IMR-90 (cell line): ENCODE data around the gene CA5B. TPM values are rescaled to one million over a fixed set of nuclear protein-coding genes. Genes with fewer than 3 reads are reported as not detected.

Experiments used
- ATAC-seq: fragments of 200-7000 bp; cut with Tn5 transposase; 2 replicates; pipeline ENCODE4 v1.9.1; 2020; ENCODE audit warnings: low read depth, mild to moderate bottlenecking, moderate library complexity
- BruUV-seq: library from RNA; stranded (reverse); fragments of 400-500 nt; replicated peaks from 2 replicates; lab custom pipeline; 2021; lab: Mats Ljungman, UMichigan
- CTCF ChIA-PET: fragments of 300-600 bp; formaldehyde crosslinking; extraction: SDS; loops from one replicate; lab custom pipeline; 2021; ENCODE audit warnings: antibody characterized with exemption; lab: Yijun Ruan, JAX
- POLR2A ChIA-PET: fragments of 300-600 bp; sonication (Branson Sonifier 250); formaldehyde crosslinking; loops from one replicate; lab custom pipeline; 2022; ENCODE audit warnings: antibody characterized with exemption; ENCODE audit not compliant: unreplicated experiment; lab: Charles Lee
- DNase-seq: peaks from one replicate; pipeline ENCODE4 v3.0.0; 2013
- H2AFZ ChIP-seq: replicated peaks from 2 replicates; pipeline ENCODE3; 2013; ENCODE audit warnings: low read length, mild to moderate bottlenecking; ENCODE audit not compliant: poor library complexity
- H2AK5ac ChIP-seq: 2 replicates; pipeline ENCODE4 v1.6.1; 2013; ENCODE audit warnings: low read depth, low read length, inconsistent platforms
- H2AK9ac ChIP-seq: replicated peaks from 2 replicates; pipeline ENCODE3; 2013; ENCODE audit warnings: mild to moderate bottlenecking, low read depth, low read length, moderate library complexity; ENCODE audit not compliant: poor library complexity
- H2BK120ac ChIP-seq: 2 replicates; pipeline ENCODE4 v1.6.1; 2013; ENCODE audit warnings: low read depth, low read length, inconsistent platforms
- H2BK15ac ChIP-seq: 3 replicates; pipeline ENCODE4 v1.6.1; 2013; ENCODE audit warnings: low read depth, low read length, inconsistent platforms
- H2BK20ac ChIP-seq: 2 replicates; pipeline ENCODE4 v1.6.1; 2013; ENCODE audit warnings: low read depth, mild to moderate bottlenecking, inconsistent platforms, low read length, moderate library complexity
- H2BK5ac ChIP-seq: 2 replicates; pipeline ENCODE4 v1.6.1; 2013; ENCODE audit warnings: mild to moderate bottlenecking, low read depth, low read length, inconsistent platforms; ENCODE audit not compliant: poor library complexity, severe bottlenecking
- H3K14ac ChIP-seq: replicated peaks from 2 replicates; pipeline ENCODE4 v1.6.1; 2013; ENCODE audit warnings: low read depth, low read length, inconsistent platforms
- H3K18ac ChIP-seq: 2 replicates; pipeline ENCODE4 v1.6.1; 2013; ENCODE audit warnings: low read depth, low read length, control low read depth
- H3K23ac ChIP-seq: 2 replicates; pipeline ENCODE4 v1.6.1; 2013; ENCODE audit warnings: low read depth, low read length, inconsistent platforms
- H3K27ac ChIP-seq: 2 replicates; pipeline ENCODE4 v1.5.1; 2013; ENCODE audit warnings: mild to moderate bottlenecking, control low read depth, low read length; ENCODE audit not compliant: insufficient read depth
- H3K27me3 ChIP-seq: 2 replicates; pipeline ENCODE4 v1.6.1; 2013; ENCODE audit warnings: low read length; ENCODE audit not compliant: control insufficient read depth, insufficient read depth
- H3K36me3 ChIP-seq: 2 replicates; pipeline ENCODE4 v1.6.1; 2013; ENCODE audit warnings: low read length, mixed read lengths; ENCODE audit not compliant: control insufficient read depth, insufficient read depth
- H3K4ac ChIP-seq: 2 replicates; pipeline ENCODE4 v1.6.1; 2013; ENCODE audit warnings: low read depth, low read length, inconsistent platforms
- H3K4me1 ChIP-seq: 2 replicates; pipeline ENCODE4 v1.6.1; 2013; ENCODE audit warnings: low read length, mixed read lengths; ENCODE audit not compliant: control insufficient read depth, insufficient read depth
- H3K4me2 ChIP-seq: 2 replicates; pipeline ENCODE4 v1.6.1; 2013; ENCODE audit warnings: low read depth, mild to moderate bottlenecking, control low read depth, low read length, moderate library complexity
- H3K4me3 ChIP-seq: 2 replicates; pipeline ENCODE4 v1.5.1; 2013; ENCODE audit warnings: low read depth, mild to moderate bottlenecking, control low read depth, low read length, moderate library complexity; ENCODE audit not compliant: insufficient read depth
- H3K56ac ChIP-seq: 2 replicates; pipeline ENCODE4 v1.6.1; 2013; ENCODE audit warnings: low read length, inconsistent platforms; ENCODE audit not compliant: insufficient read depth; ENCODE audit errors: extremely low read depth
- H3K79me1 ChIP-seq, 2 experiments: 2 replicates each; pipeline ENCODE4 v1.6.1; 2013; ENCODE audit warnings: low read length in 2 of 2, inconsistent platforms in 1 of 2, low read depth in 1 of 2
- H3K9ac ChIP-seq: 2 replicates; pipeline ENCODE4 v1.6.1; 2013; ENCODE audit warnings: low read depth, low read length, control low read depth
- H3K9me1 ChIP-seq: 2 replicates; pipeline ENCODE4 v1.6.1; 2013; ENCODE audit warnings: low read length, inconsistent platforms; ENCODE audit not compliant: insufficient read depth
- H3K9me3 ChIP-seq: 2 replicates; pipeline ENCODE4 v1.6.1; 2013; ENCODE audit warnings: low read length; ENCODE audit not compliant: control insufficient read depth, insufficient read depth
- H4K20me1 ChIP-seq: 2 replicates; pipeline ENCODE4 v1.6.1; 2013; ENCODE audit warnings: low read length, inconsistent platforms; ENCODE audit not compliant: insufficient read depth
- H4K5ac ChIP-seq: 2 replicates; pipeline ENCODE4 v1.6.1; 2013; ENCODE audit warnings: mild to moderate bottlenecking, low read depth, low read length, control low read depth
- H4K8ac ChIP-seq, 2 experiments: 2 replicates each; pipeline ENCODE4 v1.6.1; 2013; ENCODE audit warnings: low read depth in 2 of 2, low read length in 2 of 2, control low read depth in 1 of 2, inconsistent platforms in 1 of 2
- H4K91ac ChIP-seq: 2 replicates; pipeline ENCODE4 v1.6.1; 2013; ENCODE audit warnings: low read depth, low read length, inconsistent platforms; ENCODE audit not compliant: insufficient read depth
- BHLHE40 ChIP-seq: fragments of 150-350 bp; IDR thresholded peaks from 2 replicates; pipeline ENCODE4 v1.6.1; 2016; ENCODE audit warnings: mild to moderate bottlenecking, low read depth, low read length
- FOS ChIP-seq: fragments of 150-350 bp; IDR thresholded peaks from 2 replicates; pipeline ENCODE4 v1.6.1; 2016; ENCODE audit warnings: low read depth, low read length
- MAZ ChIP-seq: IDR thresholded peaks from 2 replicates; pipeline ENCODE4 v1.6.1; 2012; ENCODE audit warnings: low read depth, mild to moderate bottlenecking, low read length, improper control_type of control experiment, moderate library complexity, borderline replicate concordance
- MXI1 ChIP-seq: IDR thresholded peaks from 2 replicates; pipeline ENCODE4 v1.6.1; 2012; ENCODE audit warnings: low read depth, mild to moderate bottlenecking, low read length, moderate library complexity, borderline replicate concordance
- POLR2A ChIP-seq: IDR thresholded peaks from 2 replicates; pipeline ENCODE4 v1.6.1; 2012; ENCODE audit warnings: mild to moderate bottlenecking, low read depth, low read length
- RAD21 ChIP-seq: IDR thresholded peaks from 2 replicates; pipeline ENCODE4 v1.6.1; 2012; ENCODE audit warnings: low read length, improper control_type of control experiment
- RCOR1 ChIP-seq: IDR thresholded peaks from 2 replicates; pipeline ENCODE4 v1.6.1; 2012; ENCODE audit warnings: mild to moderate bottlenecking, low read length, improper control_type of control experiment; ENCODE audit not compliant: insufficient replicate concordance
- SMC3 ChIP-seq: fragments of 150-350 bp; IDR thresholded peaks from 2 replicates; pipeline ENCODE4 v1.6.1; 2016; ENCODE audit warnings: low read depth, mild to moderate bottlenecking, antibody characterized with exemption, low read length, moderate library complexity
- WGBS, 2 experiments: methylation state at CpG; one replicate each; pipeline versions ENCODE4 v1.1.5 to v1.1.7; 2013; ENCODE audit warnings: missing lambda C conversion rate in 2 of 2; ENCODE audit not compliant: insufficient read length in 1 of 2; ENCODE audit errors: extremely low coverage in 2 of 2; 5-methylcytosine and 5-hydroxymethylcytosine counted together
- dilution Hi-C: fragments of 300-500 bp; cut with HindIII; formaldehyde crosslinking; loops from one replicate; pipeline ENCODE4 v1.14.3; 2018; ENCODE audit warnings: low sequenced_read_pairs; ENCODE audit not compliant: unreplicated experiment
- in situ Hi-C: fragments of 300-500 bp; cut with MboI; formaldehyde crosslinking; loops from 3 replicates; pipeline ENCODE4 v1.14.3; 2019; ENCODE audit warnings: low sequenced_read_pairs, inconsistent platforms, mixed read lengths
- intact Hi-C: fragments of 100-400 bp; cut with micrococcal nuclease; formaldehyde crosslinking; loops from 2 replicates; pipeline ENCODE4 v1.10.0; 2022
- polyA plus RNA-seq, 3 experiments: library from polyadenylated mRNA; depleted of rRNA; stranded (reverse); fragments of >200 nt; gene quantifications; 2 replicates each; pipeline ENCODE4 v1.2.3, GENCODE V29; 2012; ENCODE audit warnings: low replicate concordance in 1 of 3
- total RNA-seq: library from RNA; depleted of rRNA; stranded (reverse); fragments of >200 nt; gene quantifications from 2 replicates; pipeline ENCODE4 v1.2.3, GENCODE V29; 2012
- TF ChIP-seq, protein P1 (sequence below): conservative IDR thresholded peaks from 2 replicates; pipeline ENCODE4 v1.5.1; 2012; ENCODE audit warnings: mild to moderate bottlenecking, low read depth, low read length, improper control_type of control experiment
- TF ChIP-seq, protein P2 (sequence below): fragments of 150-350 bp; IDR thresholded peaks from 2 replicates; pipeline ENCODE4 v1.6.1; 2017; ENCODE audit warnings: mild to moderate bottlenecking, antibody characterized with exemption, low read length, low read depth

The CA5B gene
- total and polyA plus RNA-seq, 2 of the 4 experiments (the other 2 are of a cell fraction), result 3.5 to 5.4 TPM

DNA sequence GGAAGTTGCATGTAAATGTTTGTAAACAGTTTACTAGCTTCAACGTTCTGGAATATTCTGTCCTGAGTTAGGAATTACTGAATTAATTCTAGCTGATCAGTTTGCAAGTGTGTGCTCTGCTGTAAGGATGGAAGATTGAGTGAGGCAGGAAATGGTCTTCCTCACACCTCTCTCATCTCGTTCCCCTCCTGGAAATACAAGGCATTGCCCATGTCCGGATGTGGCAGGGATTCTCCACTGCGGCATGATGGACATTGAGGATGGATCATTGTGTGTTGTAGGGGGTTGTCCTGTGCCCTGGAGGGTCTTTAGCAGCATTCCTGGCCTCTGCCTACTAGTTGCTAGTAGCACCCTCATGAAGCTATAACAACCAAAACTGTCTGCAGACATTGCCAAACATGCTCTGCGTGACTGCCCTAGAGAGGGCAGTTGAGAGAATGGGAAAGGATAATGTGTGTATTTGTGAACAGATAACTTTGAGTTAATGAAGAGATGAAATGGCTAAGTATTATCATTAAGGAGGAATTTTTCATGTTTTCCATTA, 12.6 kb downstream of the CA5B start:
- Histone ChIP-seq H3K9me3 (no peaks in the 10 kb centered on the region), H3K79me1 (peaks cover 0 to 4% of the 10 kb centered on the region in 2 experiments; a peak in 1 of 4 replicates), H3K14ac (no peak overlapping the region), H3K27ac (no peak overlapping the region), H3K23ac (no peak overlapping the region), H4K20me1 (peaks cover 19% of the 10 kb centered on the region), H3K4me2 (no peak overlapping the region), H3K9ac (no peak overlapping the region), H2AFZ (no peak overlapping the region), H2BK20ac (no peak overlapping the region), H3K36me3 (no peaks in the 10 kb centered on the region), H3K9me1 (peaks cover 10% of the 10 kb centered on the region; the same call in 1 of the 2 replicates), H3K18ac (peak overlapping the region; percentile 33; the same call in 1 of the 2 replicates), H3K27me3 (no peaks in the 10 kb centered on the region), H2BK15ac (no peak overlapping the region), H3K56ac (no peak overlapping the region), H4K91ac (no peak overlapping the region), H3K4ac (no peak overlapping the region), H2AK9ac (no peak overlapping the region), H4K8ac (no peak overlapping the region), H4K5ac (no peak overlapping the region), H3K4me3 (no peak overlapping the region), H3K4me1 (peaks cover 13% of the 10 kb centered on the region), H2AK5ac (no peak overlapping the region), H2BK5ac (no peak overlapping the region), H2BK120ac (no peak overlapping the region)
- no CpG with 5 or more reads among the region's 5 CpGs for WGBS, 2 experiments
- ChIA-PET CTCF (no interaction called here), POLR2A (interaction anchor here (0.7 kb wide), 1 partner anchor 196 kb away, joined by 9 read pairs; no protein-coding TSS in a partner anchor)
- in situ Hi-C loops (no loop called here), intact Hi-C loops (no loop called here), dilution Hi-C loops (no loop called here)
- no peak for TF ChIP-seq SMC3
- TF ChIP-seq POLR2A, result no peak
- TF ChIP-seq RAD21, result no peak
- TF ChIP-seq MAZ, result no peak
- TF ChIP-seq, protein P1, sequence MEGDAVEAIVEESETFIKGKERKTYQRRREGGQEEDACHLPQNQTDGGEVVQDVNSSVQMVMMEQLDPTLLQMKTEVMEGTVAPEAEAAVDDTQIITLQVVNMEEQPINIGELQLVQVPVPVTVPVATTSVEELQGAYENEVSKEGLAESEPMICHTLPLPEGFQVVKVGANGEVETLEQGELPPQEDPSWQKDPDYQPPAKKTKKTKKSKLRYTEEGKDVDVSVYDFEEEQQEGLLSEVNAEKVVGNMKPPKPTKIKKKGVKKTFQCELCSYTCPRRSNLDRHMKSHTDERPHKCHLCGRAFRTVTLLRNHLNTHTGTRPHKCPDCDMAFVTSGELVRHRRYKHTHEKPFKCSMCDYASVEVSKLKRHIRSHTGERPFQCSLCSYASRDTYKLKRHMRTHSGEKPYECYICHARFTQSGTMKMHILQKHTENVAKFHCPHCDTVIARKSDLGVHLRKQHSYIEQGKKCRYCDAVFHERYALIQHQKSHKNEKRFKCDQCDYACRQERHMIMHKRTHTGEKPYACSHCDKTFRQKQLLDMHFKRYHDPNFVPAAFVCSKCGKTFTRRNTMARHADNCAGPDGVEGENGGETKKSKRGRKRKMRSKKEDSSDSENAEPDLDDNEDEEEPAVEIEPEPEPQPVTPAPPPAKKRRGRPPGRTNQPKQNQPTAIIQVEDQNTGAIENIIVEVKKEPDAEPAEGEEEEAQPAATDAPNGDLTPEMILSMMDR, result no peak
- TF ChIP-seq, protein P2, sequence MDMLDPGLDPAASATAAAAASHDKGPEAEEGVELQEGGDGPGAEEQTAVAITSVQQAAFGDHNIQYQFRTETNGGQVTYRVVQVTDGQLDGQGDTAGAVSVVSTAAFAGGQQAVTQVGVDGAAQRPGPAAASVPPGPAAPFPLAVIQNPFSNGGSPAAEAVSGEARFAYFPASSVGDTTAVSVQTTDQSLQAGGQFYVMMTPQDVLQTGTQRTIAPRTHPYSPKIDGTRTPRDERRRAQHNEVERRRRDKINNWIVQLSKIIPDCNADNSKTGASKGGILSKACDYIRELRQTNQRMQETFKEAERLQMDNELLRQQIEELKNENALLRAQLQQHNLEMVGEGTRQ, result no peak
- TF ChIP-seq MXI1, result no peak
- no peak for TF ChIP-seq FOS
- TF ChIP-seq RCOR1, result no peak
- no peak for TF ChIP-seq BHLHE40
- no TSS peak for BruUV-seq
- ATAC-seq (peak; percentile 53), DNase-seq (no peak)
